Panc1 (cell line): Measurements from ENCODE around the gene PRKG1.

Experiments
- CTCF ChIP-seq: fragments of 450-650 bp; IDR thresholded peaks from 2 replicates; pipeline ENCODE4 v1.5.1; 2017; ENCODE audit warnings: mild to moderate bottlenecking
- TCF7L2 ChIP-seq: IDR thresholded peaks from 2 replicates; pipeline ENCODE4 v1.6.1; 2011; ENCODE audit warnings: mild to moderate bottlenecking, low read depth, low read length, inconsistent platforms

- TF ChIP-seq CTCF (no peak), TCF7L2 (no peak)
Observed at GRCh38 chr10:51815723-51816122, 741.4 kb downstream of the PRKG1 start.
